Panc1 (cell line): ENCODE data around the gene COPB1.

Experiments
- POLR2AphosphoS5 ChIP-seq: IDR thresholded peaks from 2 replicates; pipeline ENCODE4 v1.6.1; 2012; ENCODE audit warnings: mild to moderate bottlenecking, low read depth, low read length, moderate library complexity
- SIN3A ChIP-seq: IDR thresholded peaks from 2 replicates; pipeline ENCODE4 v1.6.1; 2012; ENCODE audit warnings: low read depth, mild to moderate bottlenecking, low read length, moderate library complexity, borderline replicate concordance; ENCODE audit not compliant: insufficient read depth
- TCF7L2 ChIP-seq: IDR thresholded peaks from 2 replicates; pipeline ENCODE4 v1.6.1; 2011; ENCODE audit warnings: mild to moderate bottlenecking, low read depth, low read length, inconsistent platforms
- TF ChIP-seq, protein P1 (sequence below): fragments of 450-650 bp; IDR thresholded peaks from 2 replicates; pipeline ENCODE4 v1.5.1; 2017; ENCODE audit warnings: mild to moderate bottlenecking
- TF ChIP-seq, protein P2 (sequence below), 2 experiments: IDR thresholded peaks; 2 replicates each; pipeline ENCODE4 v1.6.1; 2011 to 2012; ENCODE audit warnings: low read depth in 2 of 2, control low read depth in 1 of 2, low read length in 1 of 2, mild to moderate bottlenecking in 1 of 2, moderate library complexity in 1 of 2; ENCODE audit not compliant: insufficient read depth in 1 of 2

DNA sequence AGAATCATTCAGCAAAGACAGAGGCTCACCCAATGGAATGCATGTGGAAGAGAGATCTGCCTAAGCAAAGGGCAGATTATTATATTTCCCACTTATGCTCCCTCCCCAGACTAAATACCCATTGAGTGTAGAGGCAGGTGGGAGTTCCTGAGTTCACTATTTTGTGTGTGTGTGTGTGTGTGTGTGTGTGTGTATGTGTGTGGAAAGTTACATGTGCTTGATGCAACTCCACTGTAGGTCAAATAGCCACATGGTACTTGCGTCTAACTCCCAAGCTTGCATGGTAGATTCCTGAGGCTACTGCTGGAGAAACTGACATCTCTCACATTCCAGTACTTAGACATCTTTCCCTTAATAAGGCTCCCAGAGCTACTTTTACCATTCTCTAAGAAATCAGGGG lies 3.4 kb upstream of the COPB1 start:
- TF ChIP-seq POLR2AphosphoS5, result no peak
- TF ChIP-seq, protein P1, sequence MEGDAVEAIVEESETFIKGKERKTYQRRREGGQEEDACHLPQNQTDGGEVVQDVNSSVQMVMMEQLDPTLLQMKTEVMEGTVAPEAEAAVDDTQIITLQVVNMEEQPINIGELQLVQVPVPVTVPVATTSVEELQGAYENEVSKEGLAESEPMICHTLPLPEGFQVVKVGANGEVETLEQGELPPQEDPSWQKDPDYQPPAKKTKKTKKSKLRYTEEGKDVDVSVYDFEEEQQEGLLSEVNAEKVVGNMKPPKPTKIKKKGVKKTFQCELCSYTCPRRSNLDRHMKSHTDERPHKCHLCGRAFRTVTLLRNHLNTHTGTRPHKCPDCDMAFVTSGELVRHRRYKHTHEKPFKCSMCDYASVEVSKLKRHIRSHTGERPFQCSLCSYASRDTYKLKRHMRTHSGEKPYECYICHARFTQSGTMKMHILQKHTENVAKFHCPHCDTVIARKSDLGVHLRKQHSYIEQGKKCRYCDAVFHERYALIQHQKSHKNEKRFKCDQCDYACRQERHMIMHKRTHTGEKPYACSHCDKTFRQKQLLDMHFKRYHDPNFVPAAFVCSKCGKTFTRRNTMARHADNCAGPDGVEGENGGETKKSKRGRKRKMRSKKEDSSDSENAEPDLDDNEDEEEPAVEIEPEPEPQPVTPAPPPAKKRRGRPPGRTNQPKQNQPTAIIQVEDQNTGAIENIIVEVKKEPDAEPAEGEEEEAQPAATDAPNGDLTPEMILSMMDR, result no peak
- TF ChIP-seq SIN3A, result no peak
- TF ChIP-seq, protein P2, sequence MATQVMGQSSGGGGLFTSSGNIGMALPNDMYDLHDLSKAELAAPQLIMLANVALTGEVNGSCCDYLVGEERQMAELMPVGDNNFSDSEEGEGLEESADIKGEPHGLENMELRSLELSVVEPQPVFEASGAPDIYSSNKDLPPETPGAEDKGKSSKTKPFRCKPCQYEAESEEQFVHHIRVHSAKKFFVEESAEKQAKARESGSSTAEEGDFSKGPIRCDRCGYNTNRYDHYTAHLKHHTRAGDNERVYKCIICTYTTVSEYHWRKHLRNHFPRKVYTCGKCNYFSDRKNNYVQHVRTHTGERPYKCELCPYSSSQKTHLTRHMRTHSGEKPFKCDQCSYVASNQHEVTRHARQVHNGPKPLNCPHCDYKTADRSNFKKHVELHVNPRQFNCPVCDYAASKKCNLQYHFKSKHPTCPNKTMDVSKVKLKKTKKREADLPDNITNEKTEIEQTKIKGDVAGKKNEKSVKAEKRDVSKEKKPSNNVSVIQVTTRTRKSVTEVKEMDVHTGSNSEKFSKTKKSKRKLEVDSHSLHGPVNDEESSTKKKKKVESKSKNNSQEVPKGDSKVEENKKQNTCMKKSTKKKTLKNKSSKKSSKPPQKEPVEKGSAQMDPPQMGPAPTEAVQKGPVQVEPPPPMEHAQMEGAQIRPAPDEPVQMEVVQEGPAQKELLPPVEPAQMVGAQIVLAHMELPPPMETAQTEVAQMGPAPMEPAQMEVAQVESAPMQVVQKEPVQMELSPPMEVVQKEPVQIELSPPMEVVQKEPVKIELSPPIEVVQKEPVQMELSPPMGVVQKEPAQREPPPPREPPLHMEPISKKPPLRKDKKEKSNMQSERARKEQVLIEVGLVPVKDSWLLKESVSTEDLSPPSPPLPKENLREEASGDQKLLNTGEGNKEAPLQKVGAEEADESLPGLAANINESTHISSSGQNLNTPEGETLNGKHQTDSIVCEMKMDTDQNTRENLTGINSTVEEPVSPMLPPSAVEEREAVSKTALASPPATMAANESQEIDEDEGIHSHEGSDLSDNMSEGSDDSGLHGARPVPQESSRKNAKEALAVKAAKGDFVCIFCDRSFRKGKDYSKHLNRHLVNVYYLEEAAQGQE (IDR thresholded peaks at IDR 0.05; ENCODE audit: insufficient read depth in 1 of 2, low read depth in 2 of 2, low read length in 1 of 2), result no peak
- TF ChIP-seq TCF7L2, result no peak
